ENCODE results near the gene YPEL5. TPM values are rescaled to one million over a fixed set of nuclear protein-coding genes. Genes with fewer than 3 reads are reported as not detected.

YPEL5 gene
- total RNA-seq, 4 donors from 2014 or later: 42.8 to 88.1 (median 80.5) TPM

DNA sequence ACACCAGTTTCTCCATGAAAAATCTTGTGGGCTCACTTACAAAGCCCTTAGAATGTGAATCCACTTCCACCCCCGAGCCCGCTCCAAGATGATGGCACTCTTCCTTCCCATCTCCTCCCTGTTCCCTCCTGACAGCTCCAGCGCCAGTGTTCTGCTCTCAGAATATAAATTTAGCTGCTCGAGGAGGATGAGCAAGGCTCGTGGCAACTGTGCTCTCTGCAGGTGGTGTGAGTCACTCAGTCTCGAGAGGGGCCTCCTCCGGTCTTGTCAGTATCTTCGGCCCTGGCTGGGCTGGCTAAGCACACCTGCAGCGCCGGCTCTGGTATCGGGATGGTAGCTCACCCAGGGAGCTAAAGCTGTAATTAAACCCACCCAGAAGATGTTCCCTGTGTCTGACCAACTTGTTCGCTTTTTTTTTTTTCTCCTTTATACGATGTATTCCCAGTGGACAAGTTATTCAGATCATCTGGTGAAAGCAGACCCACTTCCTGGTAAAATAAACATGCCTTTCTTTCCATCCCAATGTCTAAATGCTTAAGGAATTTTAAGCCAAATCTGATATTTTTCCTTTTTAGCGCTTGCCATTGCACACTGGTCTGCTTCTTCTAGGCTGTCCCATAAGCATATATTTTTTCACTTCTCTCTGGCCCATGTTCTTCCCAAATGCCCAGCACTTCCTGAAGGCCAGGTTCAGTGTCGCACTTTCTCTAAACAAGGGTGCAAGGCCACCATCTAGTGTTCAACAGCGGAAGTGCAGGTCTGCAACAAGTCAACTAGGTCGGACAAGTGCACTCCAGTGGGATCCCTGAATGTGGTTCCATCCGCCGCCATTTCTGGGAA lies 31.4 kb upstream of the YPEL5 start:
- H3K36me3 ChIP-seq: no peaks in the 10 kb centered on the region
- no peak for TF ChIP-seq POLR2A (IDR thresholded peaks at IDR 0.05)
- TF ChIP-seq EP300 (IDR thresholded peaks at IDR 0.05; ENCODE audit: low read depth): no peak
- TF ChIP-seq, protein P1, sequence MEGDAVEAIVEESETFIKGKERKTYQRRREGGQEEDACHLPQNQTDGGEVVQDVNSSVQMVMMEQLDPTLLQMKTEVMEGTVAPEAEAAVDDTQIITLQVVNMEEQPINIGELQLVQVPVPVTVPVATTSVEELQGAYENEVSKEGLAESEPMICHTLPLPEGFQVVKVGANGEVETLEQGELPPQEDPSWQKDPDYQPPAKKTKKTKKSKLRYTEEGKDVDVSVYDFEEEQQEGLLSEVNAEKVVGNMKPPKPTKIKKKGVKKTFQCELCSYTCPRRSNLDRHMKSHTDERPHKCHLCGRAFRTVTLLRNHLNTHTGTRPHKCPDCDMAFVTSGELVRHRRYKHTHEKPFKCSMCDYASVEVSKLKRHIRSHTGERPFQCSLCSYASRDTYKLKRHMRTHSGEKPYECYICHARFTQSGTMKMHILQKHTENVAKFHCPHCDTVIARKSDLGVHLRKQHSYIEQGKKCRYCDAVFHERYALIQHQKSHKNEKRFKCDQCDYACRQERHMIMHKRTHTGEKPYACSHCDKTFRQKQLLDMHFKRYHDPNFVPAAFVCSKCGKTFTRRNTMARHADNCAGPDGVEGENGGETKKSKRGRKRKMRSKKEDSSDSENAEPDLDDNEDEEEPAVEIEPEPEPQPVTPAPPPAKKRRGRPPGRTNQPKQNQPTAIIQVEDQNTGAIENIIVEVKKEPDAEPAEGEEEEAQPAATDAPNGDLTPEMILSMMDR (IDR thresholded peaks at IDR 0.05): peak; percentile 88 to 95 (median 93)
- TF ChIP-seq POLR2AphosphoS5 (IDR thresholded peaks at IDR 0.05): no peak
- no peaks in the 10 kb centered on the region for H3K9me3 ChIP-seq
- in situ Hi-C loops (cut with MboI; ENCODE audit: low pct_ligation_motif_present in 1 of 4, low pct_unique_long_range_greater_than_20kb in 1 of 4, low sequenced_read_pairs in 3 of 4) (no loop called here), intact Hi-C loops (cut with DNase I; ENCODE audit: low total_unique reads) (no loop called here)
- H3K4me1 ChIP-seq: no peaks in the 10 kb centered on the region
- no peak overlapping the region for H3K27ac ChIP-seq
- WGBS, 2 donors (ENCODE audit: low coverage in 1 of 2): 57 to 61% methylated on average over 17 to 19 of the region's 19 CpGs
- peak; percentile 88 for DNase-seq
- no peaks in the 10 kb centered on the region for H3K27me3 ChIP-seq
- H3K4me3 ChIP-seq: no peak overlapping the region

DNA sequence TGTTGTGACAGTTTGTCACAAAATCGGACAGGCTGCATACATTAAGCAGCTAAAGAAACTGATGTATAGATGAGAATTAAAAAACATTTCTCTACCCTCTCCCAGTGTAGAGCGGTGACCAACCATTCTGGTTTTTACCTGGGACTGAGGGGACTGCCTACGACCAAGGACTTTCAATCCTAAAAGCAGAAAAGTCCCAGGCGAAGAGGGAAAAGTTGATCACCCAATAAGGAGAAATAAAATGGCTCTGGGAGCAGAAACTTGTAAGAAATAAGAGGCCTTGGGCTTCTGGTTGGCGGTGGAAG lies 30.9 kb upstream of the YPEL5 start:
- DNase-seq: no peak
- Histone ChIP-seq H3K27ac (no peak overlapping the region), H3K36me3 (no peaks in the 10 kb centered on the region), H3K27me3 (no peaks in the 10 kb centered on the region), H3K4me3 (no peak overlapping the region), H3K9me3 (no peaks in the 10 kb centered on the region), H3K4me1 (no peaks in the 10 kb centered on the region)
- 69 to 72% methylated on average over 5 of the region's 5 CpGs for WGBS, 2 donors (ENCODE audit: low coverage in 1 of 2)
- TF ChIP-seq, protein P1 (IDR thresholded peaks at IDR 0.05): no peak
- no peak for TF ChIP-seq POLR2A (IDR thresholded peaks at IDR 0.05)
- no peak for TF ChIP-seq EP300 (IDR thresholded peaks at IDR 0.05; ENCODE audit: low read depth)
- no peak for TF ChIP-seq POLR2AphosphoS5 (IDR thresholded peaks at IDR 0.05)
- intact Hi-C loops (cut with DNase I; ENCODE audit: low total_unique reads) (no loop called here), in situ Hi-C loops (cut with MboI; ENCODE audit: low pct_ligation_motif_present in 1 of 4, low pct_unique_long_range_greater_than_20kb in 1 of 4, low sequenced_read_pairs in 3 of 4) (no loop called here)

DNA sequence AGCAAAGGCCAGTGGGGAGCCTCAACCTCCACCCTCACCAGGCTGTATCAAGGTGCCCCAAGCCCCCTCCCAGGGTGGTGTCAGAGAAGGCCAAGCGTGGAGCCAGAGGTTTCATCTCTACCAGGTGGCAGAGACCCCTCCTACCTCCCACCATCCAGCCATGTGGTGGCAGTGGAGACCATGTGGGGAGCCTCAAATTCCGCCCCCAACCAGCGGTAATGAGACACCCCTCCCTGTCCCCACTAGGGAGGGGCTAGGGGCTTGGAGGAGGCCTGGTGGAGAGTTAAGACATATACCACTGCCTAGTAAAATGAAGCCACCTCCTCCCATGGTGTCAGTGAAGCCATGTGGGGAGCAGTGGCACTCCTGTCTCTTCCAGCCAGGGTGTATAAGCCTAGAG lies 24.4 kb upstream of the YPEL5 start:
- Histone ChIP-seq H3K4me1 (no peaks in the 10 kb centered on the region), H3K36me3 (no peaks in the 10 kb centered on the region), H3K27ac (no peak overlapping the region), H3K9me3 (no peaks in the 10 kb centered on the region), H3K27me3 (no peaks in the 10 kb centered on the region), H3K4me3 (no peak overlapping the region)
- in situ Hi-C loops (cut with MboI; ENCODE audit: low pct_ligation_motif_present in 1 of 4, low pct_unique_long_range_greater_than_20kb in 1 of 4, low sequenced_read_pairs in 3 of 4): no loop called here
- no peak for DNase-seq
- intact Hi-C loops (cut with DNase I; ENCODE audit: low total_unique reads): no loop called here
- TF ChIP-seq POLR2A (IDR thresholded peaks at IDR 0.05) (no peak), EP300 (IDR thresholded peaks at IDR 0.05; ENCODE audit: low read depth) (no peak)
- WGBS, 2 donors (ENCODE audit: low coverage in 1 of 2): 78% methylated on average over 3 of the region's 3 CpGs; no CpG with 5 or more reads in 1 of the 2 donors

DNA sequence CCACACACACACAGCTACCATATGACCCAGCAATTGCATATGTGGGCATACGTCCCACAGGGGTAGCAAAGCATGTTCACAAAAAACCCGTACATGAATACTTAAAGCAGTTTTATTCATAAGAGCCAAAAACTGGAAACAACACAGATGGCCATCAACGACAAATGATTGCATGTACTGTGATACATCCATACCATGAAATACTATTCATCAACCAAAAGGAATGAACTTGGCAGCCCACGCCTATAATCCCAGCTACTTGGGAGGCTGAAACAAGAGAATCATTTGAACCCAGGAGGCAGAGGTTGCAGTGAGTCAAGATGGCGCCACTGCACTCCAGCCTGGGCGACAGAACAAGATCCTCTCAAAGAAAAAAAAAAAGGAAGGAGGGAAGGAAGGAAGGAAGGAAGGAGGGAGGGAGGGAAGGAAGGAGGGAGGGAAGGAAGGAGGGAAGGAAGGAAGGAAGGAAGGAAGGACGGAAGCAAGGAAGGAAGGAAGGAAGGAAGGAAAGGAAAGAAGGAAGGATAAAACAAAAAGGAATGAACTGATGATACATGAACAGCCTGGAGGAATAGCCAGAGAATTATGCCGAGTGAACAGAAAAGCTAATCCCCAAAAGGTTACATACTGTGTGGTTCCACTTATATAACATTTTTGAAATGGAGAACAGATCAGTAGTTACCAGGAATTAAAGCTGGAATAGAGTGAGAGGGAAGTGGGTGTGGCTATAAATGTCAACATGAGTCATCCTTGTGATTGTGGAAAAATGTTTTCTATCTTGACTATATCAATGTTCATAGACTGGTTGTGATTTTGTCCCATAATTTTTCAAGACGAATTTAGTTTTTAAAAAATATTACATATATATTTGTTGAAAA lies 19.6 kb upstream of the YPEL5 start:
- TF ChIP-seq, protein P1 (IDR thresholded peaks at IDR 0.05): no peak
- TF ChIP-seq EP300 (IDR thresholded peaks at IDR 0.05; ENCODE audit: low read depth): no peak
- no peak for TF ChIP-seq POLR2AphosphoS5 (IDR thresholded peaks at IDR 0.05)
- no peak for TF ChIP-seq POLR2A (IDR thresholded peaks at IDR 0.05)
- in situ Hi-C loops (cut with MboI; ENCODE audit: low pct_ligation_motif_present in 1 of 4, low pct_unique_long_range_greater_than_20kb in 1 of 4, low sequenced_read_pairs in 3 of 4): no loop called here
- Histone ChIP-seq H3K4me3 (no peak overlapping the region), H3K4me1 (no peaks in the 10 kb centered on the region), H3K27ac (no peak overlapping the region), H3K9me3 (no peaks in the 10 kb centered on the region), H3K36me3 (no peaks in the 10 kb centered on the region), H3K27me3 (no peaks in the 10 kb centered on the region)
- DNase-seq: no peak
- WGBS, 2 donors (ENCODE audit: low coverage in 1 of 2): 74 to 80% methylated on average over 5 to 9 of the region's 9 CpGs
- intact Hi-C loops (cut with DNase I; ENCODE audit: low total_unique reads): no loop called here

Data from transverse colon (tissue), 4 donors.